Adipose tissue (tissue), 3 donors: Measurements from ENCODE around the gene FIBIN. TPM values are rescaled to one million over a fixed set of nuclear protein-coding genes. Genes with fewer than 3 reads are reported as not detected.

ENCODE experiments used
- polyA plus RNA-seq, 3 donors: library from polyadenylated mRNA; stranded (reverse); fragments of 200-250 nt; gene quantifications; one replicate each; pipeline ENCODE4 v1.2.3, GENCODE V29; 2013
- donor health status: healthy with polysubstance abuse.
- donor health status: Bipolar disorder and iron deficiency.
- donor health status: healthy.

The FIBIN gene
- polyA plus RNA-seq, 3 donors = 2.5 to 15.4 (median 6.0) TPM

Other genes starting within 250 kb of the FIBIN start
- under 1 TPM; 0.10 to 0.13 (median 0.11) TPM for gene BBOX1, start 46.7 kb downstream of the FIBIN start, polyA plus RNA-seq